ENCODE measurements around the gene EFCAB8. TPM values are rescaled to one million over a fixed set of nuclear protein-coding genes. Genes with fewer than 3 reads are reported as not detected.

The EFCAB8 gene
- total and polyA plus RNA-seq, 11 donors = 0.03 to 0.29 (median 0.08) TPM; not detected in 8

- TF ChIP-seq, protein P1, sequence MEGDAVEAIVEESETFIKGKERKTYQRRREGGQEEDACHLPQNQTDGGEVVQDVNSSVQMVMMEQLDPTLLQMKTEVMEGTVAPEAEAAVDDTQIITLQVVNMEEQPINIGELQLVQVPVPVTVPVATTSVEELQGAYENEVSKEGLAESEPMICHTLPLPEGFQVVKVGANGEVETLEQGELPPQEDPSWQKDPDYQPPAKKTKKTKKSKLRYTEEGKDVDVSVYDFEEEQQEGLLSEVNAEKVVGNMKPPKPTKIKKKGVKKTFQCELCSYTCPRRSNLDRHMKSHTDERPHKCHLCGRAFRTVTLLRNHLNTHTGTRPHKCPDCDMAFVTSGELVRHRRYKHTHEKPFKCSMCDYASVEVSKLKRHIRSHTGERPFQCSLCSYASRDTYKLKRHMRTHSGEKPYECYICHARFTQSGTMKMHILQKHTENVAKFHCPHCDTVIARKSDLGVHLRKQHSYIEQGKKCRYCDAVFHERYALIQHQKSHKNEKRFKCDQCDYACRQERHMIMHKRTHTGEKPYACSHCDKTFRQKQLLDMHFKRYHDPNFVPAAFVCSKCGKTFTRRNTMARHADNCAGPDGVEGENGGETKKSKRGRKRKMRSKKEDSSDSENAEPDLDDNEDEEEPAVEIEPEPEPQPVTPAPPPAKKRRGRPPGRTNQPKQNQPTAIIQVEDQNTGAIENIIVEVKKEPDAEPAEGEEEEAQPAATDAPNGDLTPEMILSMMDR (IDR thresholded peaks at IDR 0.05) = no peak
- TF ChIP-seq POLR2A (IDR thresholded peaks at IDR 0.05) = no peak
- ATAC-seq (no peak), DNase-seq (no peak)
- Histone ChIP-seq H3K27me3 (no peaks in the 10 kb centered on the region), H3K9me3 (no peaks in the 10 kb centered on the region), H3K27ac (no peak overlapping the region), H3K4me3 (no peak overlapping the region), H3K4me1 (peaks cover 0 to 20% (median under 1%) of the 10 kb centered on the region in 12 donors), H3K36me3 (peaks cover 0 to 91% (median 66%) of the 10 kb centered on the region in 9 donors)
- intact Hi-C loops (cut with DNase I) = no loop called here
Measured at GRCh38 chr20:32834972-32835371, 23.8 kb upstream of the EFCAB8 start.

DNA sequence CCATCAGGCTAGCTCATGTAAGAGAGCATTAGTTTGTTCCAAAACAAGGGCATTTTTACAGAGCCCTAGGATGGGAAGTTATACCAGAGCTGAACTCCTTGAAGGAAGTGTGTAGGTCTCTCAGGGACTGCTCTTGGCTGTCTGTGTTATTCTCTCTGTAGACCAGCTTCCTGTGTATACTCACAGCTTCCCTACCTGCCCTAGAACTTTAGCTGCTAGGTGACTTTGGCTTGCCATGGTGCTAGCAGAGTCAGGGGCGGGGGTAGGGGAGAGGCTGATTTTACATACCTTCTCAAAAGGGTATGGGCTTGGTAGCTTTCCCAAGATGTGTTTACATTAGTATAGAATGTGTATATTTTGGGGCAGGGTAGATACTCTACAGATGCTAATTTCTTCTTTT lies 21.6 kb upstream of the EFCAB8 start:
- WGBS, 4 donors = 49 to 94% (median 56%) methylated on average over 1 of the region's 1 CpG
- intact Hi-C loops (cut with DNase I) = no loop called here
- peaks cover 0 to 92% (median 84%) of the 10 kb centered on the region in 9 donors for H3K36me3 ChIP-seq
- peaks cover 0 to 17% (median 2%) of the 10 kb centered on the region in 12 donors for H3K4me1 ChIP-seq
- DNase-seq = no peak
- H3K27ac ChIP-seq = no peak overlapping the region
- no peak for ATAC-seq
- H3K9me3 ChIP-seq = no peaks in the 10 kb centered on the region
- H3K27me3 ChIP-seq = no peaks in the 10 kb centered on the region
- TF ChIP-seq POLR2A (IDR thresholded peaks at IDR 0.05) = no peak
- TF ChIP-seq, protein P1 (IDR thresholded peaks at IDR 0.05) = no peak
- no peak overlapping the region for H3K4me3 ChIP-seq

GRCh38 chr20:32839227-32839981 lies 19.3 kb upstream of the EFCAB8 start:
- WGBS, 4 donors = 87 to 94% (median 90%) methylated on average over 16 to 17 of the region's 17 CpGs
- no peaks in the 10 kb centered on the region for H3K9me3 ChIP-seq

GRCh38 chr20:32839982-32840285 lies 18.8 kb upstream of the EFCAB8 start:
- DNase-seq = no peak
- H3K4me3 ChIP-seq = no peak overlapping the region
- 71 to 81% (median 78%) methylated on average over 4 of the region's 4 CpGs for WGBS, 4 donors
- H3K27me3 ChIP-seq = no peaks in the 10 kb centered on the region
- intact Hi-C loops (cut with DNase I) = no loop called here
- H3K4me1 ChIP-seq = peaks cover 0 to 19% (median 2%) of the 10 kb centered on the region in 12 donors
- TF ChIP-seq, protein P1 (IDR thresholded peaks at IDR 0.05) = no peak
- no peak for TF ChIP-seq POLR2A (IDR thresholded peaks at IDR 0.05)
- H3K27ac ChIP-seq = no peak overlapping the region
- no peaks in the 10 kb centered on the region for H3K9me3 ChIP-seq
- H3K36me3 ChIP-seq = peaks cover 0 to 95% (median 80%) of the 10 kb centered on the region in 9 donors
- ATAC-seq = no peak

More at GRCh38 chr20:32839227-32839981, 19.3 kb upstream of the EFCAB8 start:
- no peak overlapping the region for H3K27ac ChIP-seq
- intact Hi-C loops (cut with DNase I) = no loop called here
- no peaks in the 10 kb centered on the region for H3K27me3 ChIP-seq
- H3K4me1 ChIP-seq = peaks cover 0 to 19% (median 2%) of the 10 kb centered on the region in 12 donors
- no peak for DNase-seq
- peaks cover 0 to 96% (median 80%) of the 10 kb centered on the region in 9 donors for H3K36me3 ChIP-seq
- ATAC-seq = no peak
- TF ChIP-seq, protein P1 (IDR thresholded peaks at IDR 0.05) = no peak
- no peak for TF ChIP-seq POLR2A (IDR thresholded peaks at IDR 0.05)
- H3K4me3 ChIP-seq = no peak overlapping the region

All from heart left ventricle (tissue), 16 donors.